GM23338 (cell line): ENCODE measurements around the gene AP3D1. TPM values are rescaled to one million over a fixed set of nuclear protein-coding genes. Genes with fewer than 3 reads are reported as not detected.

ENCODE experiments used
- ATAC-seq: fragments of 200-7000 bp; cut with Tn5 transposase; 3 replicates; pipeline ENCODE4 v1.9.1; 2020
- DNase-seq: peaks from one replicate; pipeline ENCODE4 v3.0.0-alpha.2; 2015; ENCODE audit warnings: low spot score
- H2AFZ ChIP-seq: fragments of 200-600 bp; sonication (generic); 2 replicates; pipeline ENCODE4 v1.8.0; 2016; ENCODE audit warnings: antibody characterized with exemption, mild to moderate bottlenecking, moderate library complexity
- H3F3A ChIP-seq: fragments of 200-600 bp; sonication (generic); replicated peaks from 2 replicates; pipeline ENCODE4 v1.8.0; 2017; ENCODE audit warnings: antibody characterized with exemption, mixed run types, low read depth
- H3K27ac ChIP-seq: fragments of 200-600 bp; sonication (generic); 2 replicates; pipeline ENCODE4 v1.6.1; 2016; ENCODE audit warnings: low read depth
- H3K27me3 ChIP-seq: fragments of 200-600 bp; sonication (generic); 2 replicates; pipeline ENCODE4 v1.8.0; 2016; ENCODE audit warnings: mild to moderate bottlenecking, mixed run types, moderate library complexity; ENCODE audit not compliant: insufficient read depth
- H3K36me3 ChIP-seq: fragments of 200-600 bp; sonication (generic); 2 replicates; pipeline ENCODE4 v1.8.0; 2016; ENCODE audit warnings: mild to moderate bottlenecking; ENCODE audit not compliant: insufficient read depth
- H3K4me1 ChIP-seq: fragments of 200-600 bp; sonication (generic); 2 replicates; pipeline ENCODE4 v1.8.0; 2016; ENCODE audit warnings: mild to moderate bottlenecking, moderate library complexity; ENCODE audit not compliant: insufficient read depth
- H3K4me2 ChIP-seq: fragments of 200-600 bp; sonication (generic); 2 replicates; pipeline ENCODE4 v1.7.1; 2017; ENCODE audit warnings: mixed run types
- H3K4me3 ChIP-seq: fragments of 200-600 bp; sonication (generic); 2 replicates; pipeline ENCODE4 v1.6.1; 2016; ENCODE audit warnings: mixed run types
- H3K79me2 ChIP-seq: fragments of 200-600 bp; sonication (generic); replicated peaks from 2 replicates; pipeline ENCODE4 v1.8.0; 2017; ENCODE audit warnings: mild to moderate bottlenecking; ENCODE audit not compliant: insufficient read depth
- H3K9me2 ChIP-seq: fragments of 200-600 bp; sonication (generic); 2 replicates; pipeline ENCODE4 v1.8.0; 2017; ENCODE audit not compliant: insufficient read depth
- H4K20me1 ChIP-seq: fragments of 200-600 bp; sonication (generic); replicated peaks from 2 replicates; pipeline ENCODE4 v1.8.0; 2017; ENCODE audit warnings: mild to moderate bottlenecking; ENCODE audit not compliant: insufficient read depth
- H3K27ac Mint-ChIP-seq: 2 replicates; pipeline ENCODE4 v1.8.0; 2020; ENCODE audit warnings: inconsistent platforms, mild to moderate bottlenecking, moderate library complexity, mixed read lengths
- H3K27me3 Mint-ChIP-seq: 3 replicates; pipeline ENCODE4 v1.8.0; 2022; ENCODE audit warnings: low read depth, mild to moderate bottlenecking, moderate library complexity, mixed read lengths, inconsistent platforms; ENCODE audit not compliant: insufficient read depth, poor library complexity
- H3K36me3 Mint-ChIP-seq: 3 replicates; pipeline ENCODE4 v1.8.0; 2021; ENCODE audit warnings: low read depth, mild to moderate bottlenecking, inconsistent platforms, moderate library complexity, mixed read lengths
- H3K4me1 Mint-ChIP-seq: 3 replicates; pipeline ENCODE4 v1.8.0; 2020; ENCODE audit warnings: mild to moderate bottlenecking, inconsistent platforms, mixed read lengths
- H3K4me3 Mint-ChIP-seq: 3 replicates; pipeline ENCODE4 v1.8.0; 2021; ENCODE audit warnings: moderate library complexity, mild to moderate bottlenecking, inconsistent platforms, mixed read lengths
- H3K9me3 Mint-ChIP-seq: 3 replicates; pipeline ENCODE4 v1.8.0; 2020; ENCODE audit warnings: moderate library complexity, mild to moderate bottlenecking, inconsistent platforms, mixed read lengths
- CTCF ChIP-seq, 2 experiments: fragments of 200-600 bp in 1 of 2; sonication (generic) in 1 of 2; conservative IDR thresholded peaks; 2 replicates each; pipeline versions ENCODE4 v1.5.1 to v1.6.1; 2016 to 2017; ENCODE audit warnings: antibody characterized with exemption in 2 of 2, low read depth in 2 of 2, mild to moderate bottlenecking in 2 of 2, moderate library complexity in 1 of 2
- ETS1 ChIP-seq: IDR thresholded peaks from 2 replicates; pipeline ENCODE4 v1.6.1; 2016; ENCODE audit warnings: antibody characterized with exemption
- STAT1 ChIP-seq: IDR thresholded peaks from one replicate; pipeline ENCODE4 v1.6.1; 2016; ENCODE audit warnings: antibody characterized with exemption; ENCODE audit not compliant: unreplicated experiment
- ZNF331 ChIP-seq: fragments of 250-450 bp; sonication (Bioruptor Pico); IDR thresholded peaks from 2 replicates; pipeline ENCODE4 v1.5.0; 2020; ENCODE audit warnings: low read depth, mild to moderate bottlenecking, moderate library complexity
- ZNF462 ChIP-seq: fragments of 250-450 bp; sonication (Bioruptor Pico); IDR thresholded peaks from 2 replicates; pipeline ENCODE4 v1.5.0; 2020; ENCODE audit warnings: mild to moderate bottlenecking, moderate library complexity
- polyA plus RNA-seq: library from polyadenylated mRNA; unstranded; fragments of >200 nt; fragmentation: Nextera tagmentation; extraction: Ambion mirVana; gene quantifications from 2 replicates; pipeline ENCODE4 v1.2.1, GENCODE V29; 2016
- total RNA-seq: library from RNA; depleted of rRNA; stranded (reverse); fragments of >200 nt; shearing (Covaris generic); gene quantifications from 2 replicates; pipeline ENCODE4 v1.2.3, GENCODE V29; 2014

AP3D1 gene
- total and polyA plus RNA-seq, 2 experiments from 2014 or later = 101 to 236 TPM

GRCh38 chr19:2149980-2150793, 1.2 kb downstream of the AP3D1 start (continued):
- TF ChIP-seq ZNF462 (CRISPR knock-in tag) (no peak), ZNF331 (CRISPR knock-in tag) (no peak), CTCF (conservative IDR thresholded peaks at IDR 0.05; ENCODE audit: low read depth in 2 of 2) (no peak)

DNA sequence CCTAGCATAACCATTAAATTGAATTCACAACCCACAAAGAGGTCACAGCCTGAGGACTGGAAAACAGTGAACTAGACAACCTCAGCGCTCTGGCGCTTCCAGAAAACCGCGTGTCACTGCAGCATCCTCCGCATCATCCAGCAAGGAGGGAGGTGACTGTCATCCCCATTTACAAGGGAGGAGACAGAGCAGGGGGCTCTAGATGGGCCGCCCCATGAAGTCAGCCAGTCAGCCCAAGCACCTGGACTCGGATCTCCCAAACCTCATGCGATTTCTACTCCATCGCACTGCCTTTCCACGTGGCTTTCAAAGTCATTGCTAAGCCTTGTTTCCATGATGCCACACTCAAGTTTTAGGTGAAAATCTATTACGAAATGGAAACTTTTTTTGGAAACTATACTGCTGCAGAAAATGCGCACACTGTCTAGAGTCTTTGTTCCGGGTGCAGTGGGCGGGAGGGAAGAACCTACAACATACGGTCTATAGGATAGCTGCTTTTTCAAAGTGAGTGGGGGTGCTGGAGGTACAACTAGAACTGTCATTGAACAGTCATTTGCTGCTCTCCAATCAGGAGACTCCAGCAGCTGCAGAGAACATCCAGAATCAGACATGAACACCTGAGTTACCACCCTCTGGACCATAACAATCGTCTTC, 2.8 kb downstream of the AP3D1 start:
- Histone ChIP-seq H3K9me2 (no peaks in the 10 kb centered on the region), H3F3A (peaks cover 11% of the 10 kb centered on the region; the same call in 1 of the 2 replicates), H3K4me2 (peak overlapping the region; percentile 32; the same call in 1 of the 2 replicates), H3K36me3 (no peaks in the 10 kb centered on the region), H3K4me1 (no peaks in the 10 kb centered on the region; the same call in 1 of the 2 replicates), H4K20me1 (peaks cover 61% of the 10 kb centered on the region), H3K79me2 (peaks cover 76% of the 10 kb centered on the region), H3K27me3 (no peaks in the 10 kb centered on the region), H3K4me3 (no peak overlapping the region), H3K27ac (0 out of 2 replicates have a peak overlapping the region, but pooled peaks have one; percentile 74), H2AFZ (no peak overlapping the region)
- H3K27me3 Mint-ChIP-seq = peaks cover 12% of the 10 kb centered on the region
- peaks cover 28% of the 10 kb centered on the region for H3K4me1 Mint-ChIP-seq
- no peak for ATAC-seq
- H3K36me3 Mint-ChIP-seq = peaks cover 17% of the 10 kb centered on the region
- H3K9me3 Mint-ChIP-seq = no peaks in the 10 kb centered on the region
- peak overlapping the region; percentile 91; the same call in 2 of the 3 replicates for H3K4me3 Mint-ChIP-seq
- no peak for DNase-seq
- no peak overlapping the region for H3K27ac Mint-ChIP-seq
- no peak for TF ChIP-seq STAT1
- TF ChIP-seq ETS1 = no peak
- no peak for TF ChIP-seq CTCF (conservative IDR thresholded peaks at IDR 0.05; ENCODE audit: low read depth in 2 of 2)
